Measurements from ENCODE around the gene EDEM1.

EDEM1 gene

DNA sequence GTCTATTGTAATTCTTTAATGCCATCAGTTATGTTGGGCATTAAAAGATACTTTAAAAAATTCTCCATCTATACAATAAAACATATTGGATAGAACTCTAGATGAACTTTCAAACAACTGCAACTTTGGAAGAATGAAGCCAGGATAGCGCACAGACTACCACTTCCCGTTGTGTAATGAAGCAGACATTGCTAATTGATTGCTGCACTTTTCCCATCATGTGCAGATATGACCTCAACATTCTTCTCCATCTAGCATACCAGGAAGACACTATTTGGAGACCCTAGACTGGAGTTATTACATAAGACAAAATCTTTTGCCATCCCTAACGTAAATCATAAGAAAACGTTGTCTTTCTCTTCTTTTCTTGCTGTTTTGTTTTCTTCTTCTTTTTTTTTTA is 75.0 kb downstream of the EDEM1 start:
- H3K27ac ChIP-seq, result no peak overlapping the region
- H3K4me3 ChIP-seq (IDR thresholded peaks at IDR 0.05; ENCODE audit: insufficient read depth, low read depth, low read length), result no peak overlapping the region

DNA sequence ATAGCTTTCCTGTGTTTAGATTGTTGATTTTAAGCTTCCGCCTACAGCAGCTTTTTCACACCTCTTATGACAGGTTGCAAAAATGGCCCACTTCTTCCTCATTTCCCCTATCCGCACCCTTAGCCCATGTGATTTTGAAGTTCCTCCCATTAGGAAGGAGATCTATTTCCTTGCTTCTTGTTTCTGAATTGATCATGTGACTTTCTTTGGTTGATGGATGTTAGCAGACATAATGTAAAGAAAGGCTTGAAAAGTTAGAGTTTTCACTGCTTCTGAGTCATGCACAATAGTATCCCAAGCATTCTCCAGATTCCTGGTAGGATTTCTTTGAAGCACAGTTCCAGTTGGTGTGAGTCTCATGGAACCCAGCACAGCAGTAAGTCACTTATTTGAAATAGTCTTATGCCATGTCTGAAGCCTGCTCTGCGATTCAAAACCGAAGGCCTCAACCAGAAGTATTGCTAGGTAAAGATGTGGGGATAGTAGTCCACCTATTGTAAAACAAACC is 76.6 kb downstream of the EDEM1 start:
- no peak overlapping the region for H3K4me2 ChIP-seq
- TF ChIP-seq, protein P1, sequence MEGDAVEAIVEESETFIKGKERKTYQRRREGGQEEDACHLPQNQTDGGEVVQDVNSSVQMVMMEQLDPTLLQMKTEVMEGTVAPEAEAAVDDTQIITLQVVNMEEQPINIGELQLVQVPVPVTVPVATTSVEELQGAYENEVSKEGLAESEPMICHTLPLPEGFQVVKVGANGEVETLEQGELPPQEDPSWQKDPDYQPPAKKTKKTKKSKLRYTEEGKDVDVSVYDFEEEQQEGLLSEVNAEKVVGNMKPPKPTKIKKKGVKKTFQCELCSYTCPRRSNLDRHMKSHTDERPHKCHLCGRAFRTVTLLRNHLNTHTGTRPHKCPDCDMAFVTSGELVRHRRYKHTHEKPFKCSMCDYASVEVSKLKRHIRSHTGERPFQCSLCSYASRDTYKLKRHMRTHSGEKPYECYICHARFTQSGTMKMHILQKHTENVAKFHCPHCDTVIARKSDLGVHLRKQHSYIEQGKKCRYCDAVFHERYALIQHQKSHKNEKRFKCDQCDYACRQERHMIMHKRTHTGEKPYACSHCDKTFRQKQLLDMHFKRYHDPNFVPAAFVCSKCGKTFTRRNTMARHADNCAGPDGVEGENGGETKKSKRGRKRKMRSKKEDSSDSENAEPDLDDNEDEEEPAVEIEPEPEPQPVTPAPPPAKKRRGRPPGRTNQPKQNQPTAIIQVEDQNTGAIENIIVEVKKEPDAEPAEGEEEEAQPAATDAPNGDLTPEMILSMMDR (conservative IDR thresholded peaks at IDR 0.05; ENCODE audit: low read depth, low read length), result no peak
- no peaks in the 10 kb centered on the region for H4K20me1 ChIP-seq (ENCODE audit: insufficient read depth)
- no peak overlapping the region for H2AFZ ChIP-seq (ENCODE audit: low read depth)
- no peak overlapping the region for H3K4me3 ChIP-seq (IDR thresholded peaks at IDR 0.05; ENCODE audit: insufficient read depth, low read depth, low read length)
- H3K27ac ChIP-seq, result no peak overlapping the region
- H3K9ac ChIP-seq, result no peak overlapping the region
- H3K79me2 ChIP-seq (ENCODE audit: insufficient read depth, low read depth), result no peaks in the 10 kb centered on the region
- H3K36me3 ChIP-seq (ENCODE audit: insufficient read depth), result no peaks in the 10 kb centered on the region
- no peaks in the 10 kb centered on the region for H3K27me3 ChIP-seq (ENCODE audit: insufficient read depth, low read depth)
- H3K4me1 ChIP-seq (ENCODE audit: low read depth, poor library complexity, severe bottlenecking), result no peaks in the 10 kb centered on the region

More for the DNA sequence above, 75.0 kb downstream of the EDEM1 start:
- H3K4me1 ChIP-seq (ENCODE audit: low read depth, poor library complexity, severe bottlenecking), result no peaks in the 10 kb centered on the region
- TF ChIP-seq, protein P1 (conservative IDR thresholded peaks at IDR 0.05; ENCODE audit: low read depth, low read length), result no peak
- no peak overlapping the region for H2AFZ ChIP-seq (ENCODE audit: low read depth)
- H3K79me2 ChIP-seq (ENCODE audit: insufficient read depth, low read depth), result no peaks in the 10 kb centered on the region
- no peaks in the 10 kb centered on the region for H3K36me3 ChIP-seq (ENCODE audit: insufficient read depth)
- H3K4me2 ChIP-seq, result no peak overlapping the region
- no peaks in the 10 kb centered on the region for H3K27me3 ChIP-seq (ENCODE audit: insufficient read depth, low read depth)
- H3K9ac ChIP-seq, result no peak overlapping the region
- H4K20me1 ChIP-seq (ENCODE audit: insufficient read depth), result no peaks in the 10 kb centered on the region

DNA sequence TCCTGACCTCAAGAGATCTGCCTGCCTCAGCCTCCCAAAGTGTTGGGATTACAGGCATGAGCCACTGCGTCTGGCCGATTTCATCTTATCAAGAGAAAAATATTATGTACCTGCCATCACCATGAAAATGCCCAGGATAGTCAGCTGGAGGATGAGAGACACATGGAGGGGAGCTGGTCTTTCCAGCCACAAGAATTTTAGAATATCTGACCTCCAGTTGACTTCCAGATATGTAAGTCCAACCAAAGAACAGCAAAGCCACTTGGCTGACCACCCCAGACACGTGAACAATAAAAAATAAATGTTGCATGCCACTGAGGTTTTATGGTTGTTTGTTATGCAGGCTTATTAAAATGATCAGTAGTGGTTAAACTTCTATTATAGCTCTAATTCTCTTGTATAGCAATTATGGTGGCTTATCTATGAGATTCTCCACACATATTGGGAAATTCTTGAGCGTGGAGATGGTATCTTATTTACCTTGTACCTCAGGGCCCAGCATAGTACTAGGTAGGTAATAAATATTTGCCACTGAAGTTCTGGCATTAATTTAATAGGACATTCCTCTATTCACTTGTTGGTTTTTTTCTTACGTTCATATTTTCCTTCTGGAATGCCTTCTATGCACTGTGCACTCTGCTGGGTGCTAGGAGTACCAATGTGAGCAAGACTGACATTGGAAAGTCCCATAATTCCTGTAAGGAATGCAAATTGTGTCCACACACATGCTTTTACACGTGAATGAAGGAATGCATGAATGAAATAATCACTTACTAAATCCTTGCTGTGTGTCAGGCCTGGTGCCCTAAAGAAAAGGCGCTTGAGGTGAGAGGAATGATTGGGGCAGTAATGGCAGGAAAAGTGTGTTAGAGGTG is 77.6 kb downstream of the EDEM1 start:
- Histone ChIP-seq H2AFZ (ENCODE audit: low read depth) (no peak overlapping the region), H3K4me2 (no peak overlapping the region), H3K27ac (no peak overlapping the region), H3K27me3 (ENCODE audit: insufficient read depth, low read depth) (no peaks in the 10 kb centered on the region), H3K36me3 (ENCODE audit: insufficient read depth) (no peaks in the 10 kb centered on the region), H3K79me2 (ENCODE audit: insufficient read depth, low read depth) (no peaks in the 10 kb centered on the region), H3K4me3 (IDR thresholded peaks at IDR 0.05; ENCODE audit: insufficient read depth, low read depth, low read length) (no peak overlapping the region), H3K9ac (no peak overlapping the region), H3K4me1 (ENCODE audit: low read depth, poor library complexity, severe bottlenecking) (no peaks in the 10 kb centered on the region), H4K20me1 (ENCODE audit: insufficient read depth) (no peaks in the 10 kb centered on the region)
- TF ChIP-seq, protein P1 (conservative IDR thresholded peaks at IDR 0.05; ENCODE audit: low read depth, low read length), result no peak

DNA sequence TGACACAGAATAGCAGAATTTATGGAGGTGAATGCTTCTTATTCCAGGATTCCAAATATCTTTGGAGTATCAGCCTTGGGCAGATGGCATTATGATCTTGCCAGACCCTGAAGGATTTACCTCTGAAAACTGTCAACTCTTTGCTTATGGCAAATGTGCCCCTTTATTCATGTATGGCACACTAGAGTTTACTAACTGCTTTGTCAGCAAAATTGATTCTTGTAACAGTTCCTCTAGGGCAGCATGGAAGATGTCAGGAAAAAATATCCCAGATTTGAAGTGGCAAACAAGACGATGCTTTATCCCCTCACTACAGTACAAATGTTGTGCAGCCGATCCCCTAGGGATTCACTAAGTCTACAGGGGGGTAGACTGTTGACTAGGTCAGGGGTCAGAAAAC is 79.7 kb downstream of the EDEM1 start:
- Histone ChIP-seq H3K27me3 (ENCODE audit: insufficient read depth, low read depth) (no peaks in the 10 kb centered on the region), H3K4me1 (ENCODE audit: low read depth, poor library complexity, severe bottlenecking) (no peaks in the 10 kb centered on the region), H3K27ac (no peak overlapping the region), H3K4me2 (no peak overlapping the region), H4K20me1 (ENCODE audit: insufficient read depth) (no peaks in the 10 kb centered on the region), H3K9ac (no peak overlapping the region), H3K79me2 (ENCODE audit: insufficient read depth, low read depth) (no peaks in the 10 kb centered on the region), H3K4me3 (IDR thresholded peaks at IDR 0.05; ENCODE audit: insufficient read depth, low read depth, low read length) (no peak overlapping the region), H2AFZ (ENCODE audit: low read depth) (no peak overlapping the region), H3K36me3 (ENCODE audit: insufficient read depth) (no peaks in the 10 kb centered on the region)
- TF ChIP-seq, protein P1 (conservative IDR thresholded peaks at IDR 0.05; ENCODE audit: low read depth, low read length), result no peak

Measured in KMS-11 (cell line).